ENCODE results near the gene DOK6.

GRCh38 chr18:69588301-69588700 is 187.6 kb downstream of the DOK6 start:
- TF ChIP-seq POLR2A (IDR thresholded peaks at IDR 0.05; ENCODE audit: low read depth, low read length): no peak
- TF ChIP-seq POLR2AphosphoS5 (IDR thresholded peaks at IDR 0.05; ENCODE audit: low read depth, low read length): no peak
- TF ChIP-seq TAF1 (IDR thresholded peaks at IDR 0.05; ENCODE audit: low read depth, low read length): no peak

Data from GM12891 (cell line).